D341Med (cell line): ENCODE results near the gene GRM3.
"Not testable (repeated sequence)": the region's sequence is repeated elsewhere in the genome, so short reads cannot be mapped to it uniquely, and the experiment has no call there.

Source experiments
- DNase-seq: peaks from one replicate; pipeline ENCODE4 v3.0.0; 2012; ENCODE audit warnings: low spot score

Gene GRM3

DNA sequence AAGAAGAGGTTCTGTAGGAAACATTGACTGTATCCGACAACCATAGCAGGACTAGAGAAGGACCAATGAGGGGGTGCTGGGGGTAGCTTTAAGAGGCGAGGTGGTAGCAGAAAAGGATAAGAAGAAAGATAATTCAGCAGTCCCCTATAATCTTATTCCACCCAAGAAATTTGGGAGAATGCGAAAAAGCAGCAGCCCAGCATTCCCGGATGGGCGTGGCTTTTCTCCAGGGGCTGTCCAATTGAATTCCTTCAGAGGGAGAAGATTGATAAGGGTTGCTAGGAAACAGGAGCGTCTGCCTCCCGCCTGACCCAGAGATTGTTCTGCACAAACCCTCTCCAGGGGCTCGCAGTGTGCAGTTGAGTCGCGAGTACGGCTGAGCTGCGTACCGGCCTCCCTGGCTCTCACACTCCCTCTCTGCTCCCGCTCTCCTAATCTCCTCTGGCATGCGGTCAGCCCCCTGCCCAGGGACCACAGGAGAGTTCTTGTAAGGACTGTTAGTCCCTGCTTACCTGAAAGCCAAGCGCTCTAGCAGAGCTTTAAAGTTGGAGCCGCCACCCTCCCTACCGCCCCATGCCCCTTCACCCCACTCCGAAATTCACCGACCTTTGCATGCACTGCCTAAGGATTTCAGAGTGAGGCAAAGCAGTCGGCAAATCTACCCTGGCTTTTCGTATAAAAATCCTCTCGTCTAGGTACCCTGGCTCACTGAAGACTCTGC, at the start of gene GRM3:
Gene GRM3 (plus strand): TSS at position 349 of the 721 bp plus-strand sequence. CDS start 121,237 bp downstream, outside the sequence.
- DNase-seq, result peak; percentile 69

- DNase-seq, result peak; percentile 45
These were observed 45.4 kb upstream of the GRM3 start for GRCh38 chr7:86598311-86598710.

DNA sequence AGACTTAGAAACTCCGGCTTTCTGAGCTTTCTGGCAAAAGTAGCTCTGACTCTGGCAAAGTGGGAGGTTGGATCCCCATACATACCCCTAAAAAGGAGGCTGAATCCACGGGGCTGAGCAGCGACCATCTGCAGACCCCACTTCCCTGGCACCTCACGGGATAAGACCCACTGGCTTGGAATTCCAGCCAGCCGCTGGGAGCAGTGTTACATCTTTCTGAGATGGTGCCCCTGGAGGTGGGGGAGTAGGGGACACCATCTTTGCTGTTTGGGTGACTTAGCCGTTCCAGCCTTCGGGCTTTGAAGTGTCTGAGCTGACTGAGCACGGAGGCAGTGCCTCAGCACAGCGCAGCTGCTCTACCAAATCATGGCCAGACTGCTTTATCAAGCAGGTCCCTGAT, 45.0 kb upstream of the GRM3 start:
- DNase-seq, result no peak

DNA sequence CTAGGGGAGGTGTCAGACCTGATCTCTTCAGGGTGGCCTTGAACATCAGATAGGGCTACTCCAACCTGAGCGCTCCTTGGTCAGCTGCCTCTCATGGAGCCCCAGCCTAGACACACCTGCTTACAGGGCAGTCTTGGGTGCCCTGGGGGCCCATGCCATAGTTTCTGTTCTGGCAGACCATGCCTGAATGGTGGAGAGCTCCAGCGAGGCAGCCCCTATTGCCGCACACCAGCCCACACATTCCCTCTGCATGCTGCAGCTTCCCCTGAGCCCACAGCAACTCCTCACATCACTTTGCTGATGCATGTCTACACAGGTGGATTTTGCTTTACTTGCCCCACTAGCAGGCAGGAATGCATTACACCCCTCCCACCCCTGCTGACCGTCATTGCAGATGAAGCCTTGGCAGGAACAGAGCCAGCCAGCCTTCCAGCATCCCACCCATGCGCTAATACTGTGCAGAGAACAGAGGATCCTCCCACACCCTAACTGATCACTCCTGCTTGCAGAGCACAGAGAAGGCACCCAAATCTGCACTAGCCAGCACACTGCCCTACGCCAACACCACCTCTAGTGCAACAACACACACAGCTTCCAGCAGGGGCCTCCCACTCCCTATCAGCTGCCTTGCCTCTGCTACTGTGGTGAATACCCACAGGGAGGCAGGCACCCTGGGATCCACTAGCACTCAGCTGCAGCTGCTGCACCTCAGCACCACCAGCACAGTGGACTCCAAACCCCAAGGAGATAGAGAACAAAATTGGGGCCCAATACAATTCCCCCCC, 43.0 kb upstream of the GRM3 start:
- no peak for DNase-seq

DNA sequence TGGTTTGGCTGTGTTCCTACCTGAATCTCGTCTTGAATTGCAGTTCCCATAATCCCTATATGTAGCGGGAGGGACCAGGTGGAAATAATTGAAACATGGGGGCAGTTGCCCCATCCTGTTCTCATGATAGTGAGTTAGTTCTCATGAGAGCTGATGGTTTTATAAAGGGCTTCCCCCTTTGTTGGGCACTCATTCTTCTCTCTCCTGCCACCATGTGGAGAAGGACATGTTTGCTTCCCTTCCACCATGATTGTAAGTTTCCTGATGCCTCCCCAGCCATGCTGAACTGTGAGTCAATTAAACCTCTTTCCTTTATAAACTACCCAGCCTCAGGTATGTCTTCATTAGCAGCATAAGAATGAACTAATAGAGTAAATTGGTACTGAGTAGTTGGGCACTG, 28.0 kb upstream of the GRM3 start:
- not testable (repeated sequence) for DNase-seq

DNA sequence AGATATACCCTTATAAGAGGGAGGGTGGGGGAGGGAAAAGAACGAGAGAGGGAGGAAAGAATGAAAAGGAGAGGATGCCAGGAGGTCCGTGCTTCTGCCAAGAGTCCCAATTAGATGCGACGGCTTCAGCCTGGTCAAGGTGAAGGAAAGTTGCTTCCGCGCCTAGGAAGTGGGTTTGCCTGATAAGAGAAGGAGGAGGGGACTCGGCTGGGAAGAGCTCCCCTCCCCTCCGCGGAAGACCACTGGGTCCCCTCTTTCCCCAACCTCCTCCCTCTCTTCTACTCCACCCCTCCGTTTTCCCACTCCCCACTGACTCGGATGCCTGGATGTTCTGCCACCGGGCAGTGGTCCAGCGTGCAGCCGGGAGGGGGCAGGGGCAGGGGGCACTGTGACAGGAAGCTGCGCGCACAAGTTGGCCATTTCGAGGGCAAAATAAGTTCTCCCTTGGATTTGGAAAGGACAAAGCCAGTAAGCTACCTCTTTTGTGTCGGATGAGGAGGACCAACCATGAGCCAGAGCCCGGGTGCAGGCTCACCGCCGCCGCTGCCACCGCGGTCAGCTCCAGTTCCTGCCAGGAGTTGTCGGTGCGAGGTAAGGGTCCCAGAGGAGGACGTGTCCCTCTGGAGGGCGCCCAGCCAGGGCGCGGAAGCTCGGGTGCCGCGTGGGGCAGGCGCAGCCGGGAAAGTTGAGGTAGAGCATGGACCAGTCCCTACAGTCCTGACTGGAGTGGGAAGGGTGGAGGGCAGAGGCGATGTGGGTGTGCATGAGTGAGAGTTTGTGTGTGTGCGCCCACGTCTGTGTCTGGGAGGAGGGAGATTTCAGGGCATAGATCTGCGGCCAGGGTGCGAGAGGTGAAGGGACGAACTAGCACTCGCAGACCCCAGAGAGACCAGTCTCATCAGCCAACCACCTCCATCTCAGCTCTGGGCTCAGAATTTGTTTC, 844 bp downstream of the GRM3 start:
- DNase-seq, result peak; percentile 27

- DNase-seq, result no peak
These were observed 1.5 kb downstream of the GRM3 start for GRCh38 chr7:86645225-86645608.

- no peak for DNase-seq
These were observed 2.1 kb downstream of the GRM3 start for GRCh38 chr7:86645676-86646276.

DNA sequence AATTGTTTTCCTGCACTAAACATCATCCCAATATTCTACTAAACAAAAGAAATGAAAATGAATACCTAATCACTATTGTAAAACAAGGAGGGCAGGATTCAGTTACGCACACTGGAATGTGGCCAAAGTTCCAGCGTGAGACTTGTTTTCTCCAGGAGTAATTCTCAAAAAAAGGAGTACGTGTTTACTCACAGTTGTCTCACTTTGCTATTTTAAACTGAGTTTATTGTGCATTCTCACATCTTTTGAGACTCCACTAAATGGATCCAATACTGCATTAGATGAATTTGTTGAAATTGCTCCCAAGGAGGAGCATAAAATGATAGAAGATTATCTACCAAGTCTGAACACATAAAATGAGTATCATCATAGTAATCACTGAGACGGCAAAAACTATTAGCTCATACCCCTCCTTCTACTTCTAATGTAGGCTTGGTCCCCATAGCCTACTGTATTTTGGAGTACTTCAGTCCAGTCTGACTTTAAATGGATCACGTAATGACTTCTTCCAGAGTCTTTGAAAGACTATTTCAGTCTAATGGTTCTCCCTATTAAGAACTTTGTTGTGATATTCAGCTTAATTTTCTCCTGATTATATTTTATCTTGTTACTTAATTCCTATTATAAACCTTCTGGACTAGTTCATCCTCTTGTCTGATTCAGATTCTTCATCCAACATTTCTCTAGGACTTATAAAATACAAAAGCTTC, 3.8 kb downstream of the GRM3 start:
- DNase-seq, result no peak

GRCh38 chr7:86648169-86648568, 4.5 kb downstream of the GRM3 start:
- DNase-seq, result no peak

DNA sequence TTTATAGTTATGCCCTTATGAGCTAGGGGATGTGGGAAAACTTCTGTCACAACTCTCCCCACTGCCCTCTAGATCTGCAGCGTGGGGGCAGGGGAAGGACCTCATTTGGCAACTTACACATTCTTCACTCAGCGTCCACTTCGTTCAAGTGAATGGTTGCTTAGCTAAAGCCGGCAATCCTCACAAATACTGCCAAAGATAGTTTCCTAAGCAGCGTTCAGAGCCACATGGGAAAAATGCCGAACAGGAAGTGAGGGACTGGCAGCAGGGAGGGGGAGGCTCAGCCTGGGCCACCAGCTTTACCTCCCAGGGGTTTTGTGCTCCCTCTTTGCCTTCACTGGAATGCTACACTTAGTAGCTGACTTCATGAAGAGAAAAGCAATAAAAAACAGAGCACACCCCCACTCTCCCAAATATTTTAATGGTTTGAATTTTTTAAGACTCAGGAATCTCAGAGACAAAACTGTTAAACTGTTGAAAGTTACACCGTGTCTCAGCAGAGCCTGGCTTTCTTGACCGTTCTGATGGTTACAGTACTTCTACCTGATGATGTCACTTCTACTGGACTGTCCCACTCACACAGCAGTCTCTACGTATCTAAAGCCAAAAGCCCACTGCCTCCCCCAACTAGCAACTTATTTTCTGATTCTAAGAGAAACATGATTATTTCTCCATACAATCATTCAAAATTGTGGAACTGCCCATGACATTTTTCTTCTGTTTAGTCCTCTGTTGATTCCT, 10.4 kb downstream of the GRM3 start:
- no peak for DNase-seq

DNA sequence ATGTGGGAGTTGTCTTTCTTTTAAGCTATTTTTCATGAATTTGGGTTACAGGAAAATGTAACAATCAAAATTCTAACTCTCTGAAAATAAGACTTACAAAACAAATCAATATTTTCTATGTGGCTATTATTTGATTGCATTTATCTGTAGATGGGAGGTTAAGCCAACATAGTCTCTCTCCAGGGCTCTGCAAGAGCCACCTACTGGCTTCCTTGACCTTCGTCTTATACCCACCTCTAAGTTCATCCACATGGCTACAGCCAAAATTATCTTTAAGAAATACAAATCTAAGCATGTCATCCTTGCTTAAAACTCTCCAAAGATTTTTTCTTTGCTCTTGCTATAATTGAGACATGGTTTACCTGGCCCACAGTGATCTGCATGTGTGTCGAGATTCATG, 14.2 kb downstream of the GRM3 start:
- no peak for DNase-seq

GRCh38 chr7:86660950-86661462, 17.3 kb downstream of the GRM3 start:
- no peak for DNase-seq

DNA sequence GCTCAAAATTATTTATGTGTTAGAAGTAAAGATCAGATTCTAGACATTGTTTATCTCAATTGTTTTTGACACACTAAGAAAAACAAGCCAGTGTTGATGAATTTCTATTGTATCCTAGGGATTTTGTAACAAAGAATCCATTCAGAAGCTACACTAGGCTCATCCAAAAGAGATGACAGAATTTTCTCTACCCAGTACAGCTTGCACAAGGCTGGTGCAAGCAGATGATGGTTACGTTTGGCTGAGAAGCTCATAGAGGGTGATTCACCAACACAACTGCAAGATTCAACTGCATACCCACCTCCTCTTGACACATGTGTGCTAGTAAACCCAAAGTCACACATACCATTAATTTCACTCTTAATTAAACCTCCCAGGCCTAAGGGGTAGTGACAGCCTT, 20.8 kb downstream of the GRM3 start:
- DNase-seq, result no peak

DNA sequence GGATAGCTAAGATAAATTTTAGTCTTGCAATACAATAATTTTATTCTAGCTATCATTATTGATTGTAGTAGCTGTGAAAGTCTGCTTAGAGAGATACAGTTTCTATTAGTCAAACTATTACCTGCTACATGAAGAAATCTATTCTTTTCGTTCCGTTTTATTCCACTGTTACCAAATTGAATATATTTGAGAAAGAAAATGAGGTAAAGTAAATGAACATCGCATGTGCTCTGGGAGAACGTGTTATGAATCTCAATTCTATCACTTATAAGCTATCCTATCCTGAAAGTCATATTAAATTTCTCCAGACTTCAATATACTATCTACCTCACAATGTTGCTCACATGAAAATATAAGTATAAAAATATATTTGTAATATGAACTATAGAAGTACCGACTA, 21.3 kb downstream of the GRM3 start:
- DNase-seq, result no peak

DNA sequence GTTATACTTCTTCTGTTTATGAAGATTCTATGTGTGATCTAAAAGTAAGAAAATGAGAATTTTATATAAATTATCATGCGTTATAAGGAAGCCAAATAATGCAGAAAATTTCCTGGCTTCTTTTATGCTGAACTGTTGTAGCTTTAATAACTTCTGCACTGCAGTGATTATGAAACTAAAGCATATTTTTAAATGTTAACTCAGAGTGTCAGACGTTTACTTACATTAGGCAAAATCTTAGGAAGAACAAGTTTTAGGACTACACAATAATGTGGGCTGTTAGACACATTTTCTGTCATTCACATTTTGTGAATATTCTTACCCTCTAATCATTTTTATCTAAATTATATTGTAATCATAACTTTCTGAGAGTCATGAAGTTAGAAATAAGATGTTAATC, 22.0 kb downstream of the GRM3 start:
- no peak for DNase-seq

DNA sequence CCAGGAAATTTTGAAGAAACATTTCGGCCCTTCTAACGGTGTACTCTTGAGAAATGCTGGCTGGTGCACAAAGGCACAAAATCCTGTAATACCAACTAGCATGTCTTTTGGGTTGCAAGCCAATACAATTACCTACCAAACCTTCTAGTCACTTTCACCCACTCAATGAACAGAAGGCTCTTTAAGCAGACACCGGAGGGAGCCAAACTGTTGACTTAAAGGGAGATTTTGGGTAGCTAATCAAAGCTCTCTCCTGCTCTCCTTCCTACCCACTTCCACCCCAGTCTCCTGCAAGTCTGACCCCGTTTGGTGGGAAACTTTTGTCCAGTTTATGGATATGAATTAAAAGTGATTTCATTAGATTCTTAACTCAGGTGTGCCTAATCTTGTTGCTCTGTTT, 24.0 kb downstream of the GRM3 start:
- peak; percentile 55 for DNase-seq

GRCh38 chr7:86668315-86668714, 24.6 kb downstream of the GRM3 start:
- no peak for DNase-seq

GRCh38 chr7:86687831-86688230, 44.1 kb downstream of the GRM3 start:
- no peak for DNase-seq

DNA sequence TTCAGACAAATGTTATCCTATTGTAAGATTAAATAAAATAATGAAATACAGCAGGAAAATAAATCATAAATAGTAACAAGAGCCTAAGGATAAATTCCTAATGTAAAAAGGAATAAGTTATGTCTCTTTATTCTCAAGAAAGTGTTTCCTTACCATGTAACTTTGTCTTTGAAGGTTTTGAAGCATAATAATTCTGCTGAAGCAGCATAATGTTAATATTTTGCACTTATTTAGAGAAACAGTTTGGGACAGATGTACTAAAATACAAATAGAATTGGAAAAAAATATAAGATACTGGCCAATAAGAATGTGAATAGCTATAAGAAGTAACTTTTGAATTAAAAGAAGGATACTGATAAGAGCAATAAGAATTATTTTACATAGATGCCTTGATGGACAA, 45.7 kb downstream of the GRM3 start:
- DNase-seq, result no peak
